ENCODE measurements around the gene ADAMTS19. TPM values are rescaled to one million over a fixed set of nuclear protein-coding genes. Genes with fewer than 3 reads are reported as not detected.
"Not testable (repeated sequence)": the region's sequence is repeated elsewhere in the genome, so short reads cannot be mapped to it uniquely, and the experiment has no call there.

The ADAMTS19 gene
- total and polyA plus RNA-seq, 5 experiments from 2014 or later: not detected

DNA sequence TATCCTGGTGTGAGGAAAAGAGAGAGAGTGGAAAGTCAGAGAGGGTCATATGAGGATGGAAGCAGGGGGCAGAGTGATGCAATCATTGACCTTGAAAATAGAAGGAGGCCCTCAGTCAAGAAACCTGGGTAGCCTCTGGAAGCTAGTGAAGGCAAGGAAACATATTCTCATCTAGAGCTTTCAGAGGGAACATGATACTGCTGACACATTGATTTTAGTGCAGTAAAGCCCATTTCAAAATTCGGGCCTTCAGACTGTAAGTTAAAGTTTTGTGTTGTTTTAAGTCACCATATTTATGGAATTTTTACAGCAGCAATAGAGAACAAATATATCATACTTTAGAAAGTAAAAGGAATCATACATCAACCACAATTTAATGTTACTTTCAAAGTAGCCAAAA is 87.0 kb downstream of the ADAMTS19 start:
- peak overlapping the region in 1 of 10 donors; percentile 84 for H3K27ac Mint-ChIP-seq
- H3K9me3 Mint-ChIP-seq: peaks cover 6 to 24% (median 13%) of the 10 kb centered on the region in 9 donors
- no peak for ATAC-seq
- H3K27me3 Mint-ChIP-seq: no peaks in the 10 kb centered on the region
- H3K36me3 Mint-ChIP-seq: peaks cover 0 to 9% (median 0%) of the 10 kb centered on the region in 3 donors
- POLR2A ChIA-PET: no interaction called here
- no peaks in the 10 kb centered on the region for H3K4me1 Mint-ChIP-seq
- DNase-seq: no peak
- H3K4me3 Mint-ChIP-seq: no peak overlapping the region

DNA sequence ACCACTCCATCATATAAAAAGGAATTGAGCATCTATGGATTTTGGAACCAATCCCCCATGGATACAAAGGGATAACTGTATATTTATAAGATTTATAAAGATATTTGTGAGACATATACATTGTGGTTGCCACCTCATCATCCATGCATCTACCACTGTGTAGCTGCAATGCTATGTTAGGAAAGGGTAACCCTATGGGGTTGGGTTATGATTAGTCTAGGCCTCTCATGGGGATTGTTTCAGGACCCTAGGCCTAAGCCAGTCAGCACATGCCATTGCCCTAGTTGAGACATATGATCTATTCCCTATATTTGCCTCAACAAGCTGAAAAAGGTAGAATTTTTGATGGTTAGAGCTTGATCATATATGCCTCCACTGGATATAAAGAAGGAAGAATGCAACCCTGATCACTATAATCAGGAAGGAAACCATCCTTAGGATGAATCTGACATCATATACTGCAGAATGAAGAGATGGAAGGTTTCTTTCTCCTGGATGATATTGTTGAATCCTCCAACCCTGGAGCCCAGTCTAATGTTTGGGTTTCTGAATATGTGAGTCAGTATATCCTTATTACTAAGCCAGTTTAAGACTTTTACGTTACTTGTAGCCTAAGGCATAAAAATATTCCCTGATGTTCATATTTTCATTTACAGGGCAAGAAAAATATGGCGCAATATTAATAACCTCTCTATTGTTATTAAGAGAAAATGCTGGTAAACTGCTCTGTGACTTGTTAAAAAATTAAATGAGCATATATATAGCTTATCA is 94.2 kb downstream of the ADAMTS19 start:
- POLR2A ChIA-PET: no interaction called here
- no peak overlapping the region for H3K4me3 Mint-ChIP-seq

DNA sequence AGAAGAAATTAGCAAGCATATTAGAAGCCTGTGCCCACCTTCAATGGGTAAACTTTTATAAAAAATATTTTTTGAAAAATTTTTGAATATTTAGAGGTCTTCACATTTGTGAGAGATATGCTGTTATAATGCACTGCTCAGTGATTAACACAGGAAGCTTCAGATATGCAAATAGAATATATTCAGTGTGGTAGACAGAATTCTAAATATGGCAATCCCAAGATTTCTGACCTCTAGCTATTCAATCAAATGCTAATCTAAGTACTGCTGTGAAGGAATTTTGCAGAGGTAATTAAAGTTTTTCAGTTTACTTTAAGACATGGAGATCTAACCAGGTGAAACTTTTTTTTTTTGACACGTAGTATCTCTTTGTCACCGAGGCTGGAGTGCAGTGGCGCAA is 103.5 kb downstream of the ADAMTS19 start:
- POLR2A ChIA-PET: no interaction called here
- peaks cover 0 to 6% (median 0%) of the 10 kb centered on the region in 9 donors for H3K9me3 Mint-ChIP-seq
- no peaks in the 10 kb centered on the region for H3K27me3 Mint-ChIP-seq
- no peaks in the 10 kb centered on the region for H3K36me3 Mint-ChIP-seq
- H3K4me1 Mint-ChIP-seq: no peaks in the 10 kb centered on the region
- ATAC-seq (no peak), DNase-seq (no peak)
- no peak overlapping the region for H3K4me3 Mint-ChIP-seq
- H3K27ac Mint-ChIP-seq: no peak overlapping the region

More for the DNA sequence above, 94.2 kb downstream of the ADAMTS19 start:
- H3K4me1 Mint-ChIP-seq: no peaks in the 10 kb centered on the region
- H3K27me3 Mint-ChIP-seq: no peaks in the 10 kb centered on the region
- ATAC-seq: no peak
- H3K9me3 Mint-ChIP-seq: peaks cover 0 to 10% (median 0%) of the 10 kb centered on the region in 9 donors
- H3K27ac Mint-ChIP-seq: no peak overlapping the region
- DNase-seq: no peak
- H3K36me3 Mint-ChIP-seq: no peaks in the 10 kb centered on the region

DNA sequence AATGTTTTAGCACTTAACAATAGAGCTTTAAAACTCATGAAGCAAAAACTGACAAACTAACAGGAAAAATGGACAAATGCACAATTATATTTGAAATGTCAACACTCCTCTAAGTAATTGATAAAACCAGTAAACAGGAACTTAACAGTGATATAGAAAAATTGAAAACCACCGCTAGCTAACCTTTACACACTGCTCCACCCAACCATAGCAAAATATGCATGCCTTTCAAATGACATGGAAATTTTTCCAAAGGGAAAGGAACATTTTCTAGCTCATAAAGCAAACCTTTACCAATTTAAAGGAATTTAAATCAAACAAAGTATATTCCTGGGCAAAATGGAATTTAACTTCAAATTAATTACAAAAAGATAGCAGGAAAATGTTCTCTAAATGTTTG is 109.2 kb downstream of the ADAMTS19 start:
- H3K27me3 Mint-ChIP-seq: no peaks in the 10 kb centered on the region
- H3K27ac Mint-ChIP-seq: no peak overlapping the region
- H3K9me3 Mint-ChIP-seq: peaks cover 0 to 3% (median 0%) of the 10 kb centered on the region in 9 donors
- DNase-seq (no peak), ATAC-seq (no peak)
- POLR2A ChIA-PET: no interaction called here
- no peaks in the 10 kb centered on the region for H3K4me1 Mint-ChIP-seq
- H3K36me3 Mint-ChIP-seq: no peaks in the 10 kb centered on the region
- H3K4me3 Mint-ChIP-seq: no peak overlapping the region

DNA sequence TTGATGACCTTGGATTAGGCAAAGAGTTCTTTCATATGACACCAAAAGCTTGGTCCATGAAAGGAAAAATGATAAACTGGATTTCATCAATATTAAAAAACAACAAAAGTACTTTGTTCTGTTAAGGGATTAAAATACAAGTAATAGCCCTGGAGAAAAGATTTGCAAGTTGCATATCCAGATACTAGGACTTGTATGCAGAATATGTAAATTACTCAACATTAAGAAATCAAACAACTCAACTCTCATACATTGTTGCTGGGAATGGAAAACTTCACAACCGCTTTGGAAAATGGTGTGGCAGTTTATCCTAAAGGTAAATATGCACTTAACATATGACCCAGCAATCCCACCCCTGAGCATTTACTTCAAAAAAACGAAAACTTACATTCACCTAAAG is 112.0 kb downstream of the ADAMTS19 start:
- POLR2A ChIA-PET: no interaction called here
- H3K4me1 Mint-ChIP-seq: no peaks in the 10 kb centered on the region

DNA sequence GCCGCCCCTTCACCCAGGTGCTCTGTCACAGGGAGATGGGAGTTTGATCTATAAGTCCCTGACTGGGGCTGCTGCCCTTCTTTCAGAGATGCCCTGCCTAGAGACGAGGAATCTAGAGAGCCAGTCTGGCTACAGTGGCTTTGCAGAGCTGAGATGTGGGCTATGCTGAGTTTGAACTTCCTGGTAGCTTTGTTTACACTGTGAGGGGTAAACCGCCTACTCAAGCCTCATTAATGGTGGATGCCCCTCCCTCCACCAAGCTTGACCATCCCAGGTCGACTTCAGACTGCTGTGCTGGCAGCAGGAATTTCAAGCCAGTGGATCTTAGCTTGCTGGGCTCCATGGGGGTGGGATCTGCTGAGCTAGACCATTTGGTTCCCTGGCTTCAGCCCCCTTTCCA is 124.4 kb downstream of the ADAMTS19 start:
- POLR2A ChIA-PET, H3K4me1 Mint-ChIP-seq, ATAC-seq, DNase-seq, H3K27ac Mint-ChIP-seq, H3K4me3 Mint-ChIP-seq, H3K36me3 Mint-ChIP-seq, H3K27me3 Mint-ChIP-seq: not testable (repeated sequence)
- peaks cover 0 to 39% (median 7%) of the 10 kb centered on the region in 9 donors for H3K9me3 Mint-ChIP-seq

More for the DNA sequence above, 112.0 kb downstream of the ADAMTS19 start:
- Mint-ChIP-seq H3K4me3 (no peak overlapping the region), H3K9me3 (peaks cover 0 to 4% (median 0%) of the 10 kb centered on the region in 9 donors), H3K36me3 (no peaks in the 10 kb centered on the region), H3K27me3 (no peaks in the 10 kb centered on the region), H3K27ac (no peak overlapping the region)
- no peak for DNase-seq
- ATAC-seq: no peak

DNA sequence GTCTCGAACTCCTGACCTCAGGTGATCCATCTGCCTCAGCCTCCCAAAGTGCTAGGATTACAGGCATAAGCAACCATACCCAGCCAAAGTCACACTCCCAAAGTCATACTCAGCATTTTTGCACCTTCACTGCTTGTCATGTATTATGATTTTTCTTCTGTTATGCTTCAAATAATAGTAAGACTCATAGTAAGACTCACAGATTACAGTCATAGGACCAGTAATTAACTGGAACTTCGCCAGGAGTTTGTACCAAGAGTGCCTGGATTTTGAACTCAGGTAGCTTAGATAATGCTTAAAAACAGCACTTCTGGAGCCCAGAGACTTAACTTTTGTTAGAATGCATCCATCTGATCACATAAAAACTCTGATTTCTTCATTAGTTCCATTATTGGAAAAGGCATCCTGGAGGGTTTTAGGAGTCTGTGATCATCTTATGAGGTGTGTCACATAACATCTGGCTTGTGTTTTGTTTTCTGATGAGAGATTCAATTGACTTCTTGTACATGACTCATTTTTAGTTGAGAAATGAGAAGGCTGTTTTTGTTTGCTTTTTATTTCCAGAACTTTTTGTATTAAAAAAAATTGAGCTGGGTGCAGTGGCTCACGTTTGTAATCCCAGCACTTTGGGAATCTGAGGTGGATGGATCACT is 131.5 kb downstream of the ADAMTS19 start:
- Mint-ChIP-seq H3K27me3 (peaks cover 0 to 2% (median 0%) of the 10 kb centered on the region in 5 donors), H3K4me1 (no peaks in the 10 kb centered on the region), H3K27ac (no peak overlapping the region), H3K36me3 (no peaks in the 10 kb centered on the region), H3K9me3 (peaks cover 0 to 7% (median 0%) of the 10 kb centered on the region in 9 donors), H3K4me3 (no peak overlapping the region)
- DNase-seq (no peak), ATAC-seq (no peak)
- POLR2A ChIA-PET: no interaction called here

DNA sequence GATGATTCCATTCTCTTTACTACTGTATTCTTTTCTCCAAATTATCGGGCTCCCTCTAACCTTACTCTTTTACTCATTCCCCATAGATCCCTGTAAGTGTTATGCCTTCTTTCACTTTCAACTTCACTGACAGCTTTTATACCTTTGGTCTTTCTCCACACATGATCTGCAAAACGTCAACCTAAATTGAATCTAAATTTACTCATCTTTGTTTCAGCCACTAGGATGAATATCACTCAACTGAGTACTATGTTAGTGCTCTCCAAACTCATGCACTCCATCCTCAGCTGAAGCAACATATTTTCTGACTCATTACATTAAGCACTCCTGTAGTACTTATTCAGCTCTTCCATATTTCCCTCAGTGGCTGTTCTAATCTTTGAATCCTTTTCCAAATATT is 133.4 kb downstream of the ADAMTS19 start:
- H3K4me1 Mint-ChIP-seq: no peaks in the 10 kb centered on the region

DNA sequence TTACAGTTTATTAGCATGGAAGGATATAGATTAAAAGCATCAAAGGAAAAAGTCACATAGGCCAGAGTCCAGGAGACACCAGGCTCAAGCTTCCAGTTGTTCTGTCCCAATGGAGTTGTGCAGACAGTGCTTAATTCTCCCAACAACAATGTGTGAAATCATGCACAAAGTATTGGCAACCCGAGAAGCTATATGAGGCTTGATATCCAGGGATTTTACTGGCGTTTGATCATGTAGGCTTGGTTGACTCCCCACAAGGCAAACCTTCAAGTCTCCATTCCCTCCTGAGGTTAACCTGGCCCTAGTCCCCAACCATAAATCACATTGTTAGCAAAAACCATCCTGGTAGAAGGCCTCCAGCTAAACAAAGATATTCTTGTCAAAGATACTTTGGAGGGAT is 141.5 kb downstream of the ADAMTS19 start:
- no peak overlapping the region for H3K27ac Mint-ChIP-seq
- peaks cover 0 to 10% (median 0%) of the 10 kb centered on the region in 9 donors for H3K9me3 Mint-ChIP-seq
- H3K4me3 Mint-ChIP-seq: no peak overlapping the region
- no peaks in the 10 kb centered on the region for H3K36me3 Mint-ChIP-seq
- POLR2A ChIA-PET: no interaction called here
- ATAC-seq (no peak), DNase-seq (no peak)
- H3K4me1 Mint-ChIP-seq: no peaks in the 10 kb centered on the region
- no peaks in the 10 kb centered on the region for H3K27me3 Mint-ChIP-seq

More for the DNA sequence above, 133.4 kb downstream of the ADAMTS19 start:
- POLR2A ChIA-PET: no interaction called here
- no peak for DNase-seq
- Mint-ChIP-seq H3K27ac (no peak overlapping the region), H3K4me3 (no peak overlapping the region), H3K27me3 (peaks cover 0 to 2% (median 0%) of the 10 kb centered on the region in 5 donors), H3K9me3 (peaks cover 0 to 7% (median 0%) of the 10 kb centered on the region in 9 donors), H3K36me3 (no peaks in the 10 kb centered on the region)
- ATAC-seq: no peak

DNA sequence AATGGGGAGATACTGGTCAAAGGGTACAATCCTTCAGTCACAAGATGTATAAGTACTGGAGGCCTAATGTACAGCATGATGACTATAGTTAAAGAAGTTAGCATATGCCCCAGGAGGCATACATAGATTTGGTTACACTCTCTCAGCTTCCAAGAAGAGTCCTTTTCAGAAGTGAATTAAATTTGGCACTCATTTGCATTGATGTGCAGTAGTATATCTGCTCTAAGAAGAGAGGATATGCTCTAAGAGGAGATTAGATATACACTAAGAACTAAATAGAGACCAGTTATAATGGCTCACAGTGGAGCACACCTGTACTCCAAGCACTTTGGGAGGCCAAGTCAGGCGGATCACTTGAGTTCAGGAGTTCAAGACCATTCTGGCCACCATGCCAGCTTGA is 148.3 kb downstream of the ADAMTS19 start:
- Mint-ChIP-seq H3K27ac (no peak overlapping the region), H3K9me3 (peaks cover 0 to 9% (median 0%) of the 10 kb centered on the region in 9 donors), H3K27me3 (no peaks in the 10 kb centered on the region), H3K4me3 (no peak overlapping the region), H3K4me1 (no peaks in the 10 kb centered on the region), H3K36me3 (no peaks in the 10 kb centered on the region)
- no peak for DNase-seq
- no peak for ATAC-seq
- POLR2A ChIA-PET: no interaction called here

DNA sequence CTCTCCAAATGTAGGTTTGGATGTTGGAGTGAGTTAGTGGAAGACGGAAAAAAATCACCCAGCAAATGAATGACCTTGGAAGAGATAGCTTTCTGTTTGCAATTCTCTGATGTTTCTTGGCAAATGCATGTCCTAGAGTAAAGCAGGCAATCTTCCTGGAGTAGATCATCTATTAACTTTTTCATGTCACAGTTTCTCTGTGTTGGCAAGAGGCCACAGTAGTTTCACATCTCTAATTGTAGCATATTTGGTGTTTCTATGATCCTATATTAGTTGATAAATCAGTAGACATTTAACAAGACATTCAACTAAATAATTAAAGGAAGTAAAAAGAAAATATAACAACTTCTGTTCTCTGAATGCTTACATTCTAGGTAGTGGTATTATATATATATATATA is 149.6 kb downstream of the ADAMTS19 start:
- Mint-ChIP-seq H3K36me3 (no peaks in the 10 kb centered on the region), H3K4me1 (no peaks in the 10 kb centered on the region), H3K9me3 (peaks cover 0 to 9% (median 2%) of the 10 kb centered on the region in 9 donors), H3K4me3 (no peak overlapping the region), H3K27me3 (no peaks in the 10 kb centered on the region), H3K27ac (no peak overlapping the region)
- ATAC-seq (no peak), DNase-seq (no peak)
- POLR2A ChIA-PET: no interaction called here

DNA sequence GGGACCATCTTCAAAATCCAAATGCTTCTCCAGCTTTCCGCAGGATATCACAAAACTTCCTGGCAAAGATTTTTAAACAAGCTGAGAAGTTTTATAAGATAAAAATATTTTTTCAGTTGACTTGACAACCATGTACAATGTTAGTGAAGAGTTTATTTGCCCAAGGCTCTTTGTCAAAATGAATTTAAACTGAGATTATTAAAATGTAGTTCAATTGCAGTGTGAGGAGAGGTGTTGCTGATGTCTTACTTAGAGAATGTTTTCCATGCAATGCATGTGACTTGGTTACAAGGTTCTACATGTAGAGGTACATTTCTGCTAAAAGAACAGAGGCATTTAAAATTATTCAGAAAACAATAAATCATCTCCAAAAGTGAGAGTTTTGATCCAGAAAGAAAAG is 156.4 kb downstream of the ADAMTS19 start:
- Mint-ChIP-seq H3K4me1 (no peaks in the 10 kb centered on the region), H3K36me3 (no peaks in the 10 kb centered on the region), H3K9me3 (peaks cover 0 to 3% (median 0%) of the 10 kb centered on the region in 9 donors), H3K27ac (no peak overlapping the region), H3K4me3 (no peak overlapping the region), H3K27me3 (no peaks in the 10 kb centered on the region)
- ATAC-seq (no peak), DNase-seq (no peak)
- POLR2A ChIA-PET: no interaction called here

DNA sequence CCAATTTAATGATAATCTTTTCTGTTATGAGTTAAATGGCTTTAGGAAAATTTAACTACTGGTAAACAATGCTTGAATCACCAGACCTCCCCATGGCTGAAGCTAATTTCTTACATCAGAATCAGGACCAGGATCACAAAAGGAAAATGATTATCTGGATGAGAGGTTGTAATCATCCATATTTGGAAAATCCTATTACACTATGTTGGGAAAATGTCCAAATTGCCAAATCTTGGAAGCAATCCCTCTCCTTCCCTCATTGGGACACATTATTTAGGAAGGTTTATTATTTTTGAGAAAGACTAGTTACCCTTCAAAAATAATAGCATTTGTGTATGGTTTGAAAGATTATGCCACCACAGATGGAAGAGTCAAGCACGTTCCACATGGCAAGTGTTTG is 157.1 kb downstream of the ADAMTS19 start:
- Mint-ChIP-seq H3K36me3 (no peaks in the 10 kb centered on the region), H3K4me3 (no peak overlapping the region), H3K9me3 (peaks cover 0 to 3% (median 0%) of the 10 kb centered on the region in 9 donors), H3K27ac (no peak overlapping the region), H3K27me3 (no peaks in the 10 kb centered on the region), H3K4me1 (no peaks in the 10 kb centered on the region)
- DNase-seq (no peak), ATAC-seq (no peak)
- POLR2A ChIA-PET: no interaction called here

Measured in naive thymus-derived CD8-positive, alpha-beta T cell (primary cell).